ENCODE data around the gene USP7. TPM values are rescaled to one million over a fixed set of nuclear protein-coding genes. Genes with fewer than 3 reads are reported as not detected.
"Not testable (repeated sequence)": the region's sequence is repeated elsewhere in the genome, so short reads cannot be mapped to it uniquely, and the experiment has no call there.

Gene USP7
- total RNA-seq, 2 experiments from 2014 or later: 165 to 198 TPM

DNA sequence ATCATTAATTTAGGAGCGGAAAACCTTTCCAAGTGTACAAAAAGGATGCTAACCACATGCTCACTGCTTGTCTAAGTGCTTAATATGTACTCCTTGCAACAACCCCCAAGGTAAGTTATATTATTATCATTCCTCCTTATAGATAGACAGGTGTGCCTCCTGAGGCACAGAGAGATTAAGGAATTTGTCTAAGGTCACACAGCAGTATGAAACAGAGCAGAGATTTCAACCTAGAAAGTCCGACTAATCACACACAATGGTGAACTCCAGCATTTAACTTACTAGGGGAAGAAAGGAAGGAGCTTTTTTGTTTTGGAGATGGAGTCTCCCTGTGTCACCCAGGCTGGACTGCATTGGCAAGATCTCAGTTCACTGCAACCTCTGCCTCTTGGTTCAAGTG lies 37.0 kb upstream of the USP7 start:
- no peak overlapping the region for H3K4me3 Mint-ChIP-seq
- H3K9me3 Mint-ChIP-seq (ENCODE audit: low read depth): no peaks in the 10 kb centered on the region
- intact Hi-C loops (cut with DNase I, micrococcal nuclease): loop anchor here in 1 of 2 experiments (10.0 kb wide), 1 partner anchor 346 kb away; no protein-coding TSS in a partner anchor
- no peak overlapping the region for H3K27ac Mint-ChIP-seq
- no peaks in the 10 kb centered on the region for H3K27me3 Mint-ChIP-seq
- no peaks in the 10 kb centered on the region for H3K4me1 Mint-ChIP-seq
- DNase-seq: no peak
- H3K36me3 Mint-ChIP-seq (ENCODE audit: low read depth): no peaks in the 10 kb centered on the region
- ChIA-PET POLR2A (no interaction called here), CTCF (interaction anchor here (0.6 to 0.7 kb wide), 2 partner anchors 13 to 202 kb away, joined by 4 read pairs; no protein-coding TSS in a partner anchor)
- ATAC-seq: no peak

- ChIA-PET CTCF (no interaction called here), POLR2A (no interaction called here)
- Mint-ChIP-seq H3K9me3 (ENCODE audit: low read depth) (no peaks in the 10 kb centered on the region), H3K4me1 (no peaks in the 10 kb centered on the region), H3K36me3 (ENCODE audit: low read depth) (no peaks in the 10 kb centered on the region), H3K27me3 (no peaks in the 10 kb centered on the region), H3K4me3 (no peak overlapping the region), H3K27ac (no peak overlapping the region)
- DNase-seq: no peak
- intact Hi-C loops (cut with DNase I, micrococcal nuclease): loop anchor here in 1 of 2 experiments (10.0 kb wide), 1 partner anchor 345 kb away; no protein-coding TSS in a partner anchor
- no peak for ATAC-seq
Observed at GRCh38 chr16:8999800-9000199, 36.1 kb upstream of the USP7 start.

GRCh38 chr16:8998108-8998507 lies 34.4 kb upstream of the USP7 start:
- H3K27ac Mint-ChIP-seq: no peak overlapping the region
- no peak overlapping the region for H3K4me3 Mint-ChIP-seq
- no peaks in the 10 kb centered on the region for H3K36me3 Mint-ChIP-seq (ENCODE audit: low read depth)
- ChIA-PET POLR2A (no interaction called here), CTCF (no interaction called here)
- no peaks in the 10 kb centered on the region for H3K4me1 Mint-ChIP-seq
- DNase-seq (no peak), ATAC-seq (no peak)
- H3K9me3 Mint-ChIP-seq (ENCODE audit: low read depth): no peaks in the 10 kb centered on the region
- no peaks in the 10 kb centered on the region for H3K27me3 Mint-ChIP-seq
- intact Hi-C loops (cut with DNase I, micrococcal nuclease): no loop called here

GRCh38 chr16:8996891-8997290 lies 33.2 kb upstream of the USP7 start:
- ChIA-PET POLR2A (no interaction called here), CTCF (interaction anchor here (1.3 kb wide), 1 partner anchor 12 kb away, joined by 4 read pairs; no protein-coding TSS in a partner anchor)
- no peak for ATAC-seq
- Mint-ChIP-seq H3K27me3 (no peaks in the 10 kb centered on the region), H3K36me3 (ENCODE audit: low read depth) (no peaks in the 10 kb centered on the region), H3K9me3 (ENCODE audit: low read depth) (no peaks in the 10 kb centered on the region), H3K27ac (no peak overlapping the region), H3K4me3 (no peak overlapping the region), H3K4me1 (peaks cover 2% of the 10 kb centered on the region)
- DNase-seq: no peak
- intact Hi-C loops (cut with DNase I, micrococcal nuclease): no loop called here

- Mint-ChIP-seq H3K27ac (no peak overlapping the region), H3K9me3 (ENCODE audit: low read depth) (no peaks in the 10 kb centered on the region), H3K4me3 (no peak overlapping the region), H3K36me3 (ENCODE audit: low read depth) (no peaks in the 10 kb centered on the region), H3K27me3 (no peaks in the 10 kb centered on the region), H3K4me1 (peaks cover 3% of the 10 kb centered on the region)
- POLR2A ChIA-PET: interaction anchor here (0.7 kb wide), 1 partner anchor 103 kb away, joined by 4 read pairs; no protein-coding TSS in a partner anchor
- no peak for DNase-seq
- ATAC-seq: no peak
- CTCF ChIA-PET: no interaction called here
- intact Hi-C loops (cut with DNase I, micrococcal nuclease): no loop called here
Observed at GRCh38 chr16:8990445-8990844, 26.7 kb upstream of the USP7 start.

DNA sequence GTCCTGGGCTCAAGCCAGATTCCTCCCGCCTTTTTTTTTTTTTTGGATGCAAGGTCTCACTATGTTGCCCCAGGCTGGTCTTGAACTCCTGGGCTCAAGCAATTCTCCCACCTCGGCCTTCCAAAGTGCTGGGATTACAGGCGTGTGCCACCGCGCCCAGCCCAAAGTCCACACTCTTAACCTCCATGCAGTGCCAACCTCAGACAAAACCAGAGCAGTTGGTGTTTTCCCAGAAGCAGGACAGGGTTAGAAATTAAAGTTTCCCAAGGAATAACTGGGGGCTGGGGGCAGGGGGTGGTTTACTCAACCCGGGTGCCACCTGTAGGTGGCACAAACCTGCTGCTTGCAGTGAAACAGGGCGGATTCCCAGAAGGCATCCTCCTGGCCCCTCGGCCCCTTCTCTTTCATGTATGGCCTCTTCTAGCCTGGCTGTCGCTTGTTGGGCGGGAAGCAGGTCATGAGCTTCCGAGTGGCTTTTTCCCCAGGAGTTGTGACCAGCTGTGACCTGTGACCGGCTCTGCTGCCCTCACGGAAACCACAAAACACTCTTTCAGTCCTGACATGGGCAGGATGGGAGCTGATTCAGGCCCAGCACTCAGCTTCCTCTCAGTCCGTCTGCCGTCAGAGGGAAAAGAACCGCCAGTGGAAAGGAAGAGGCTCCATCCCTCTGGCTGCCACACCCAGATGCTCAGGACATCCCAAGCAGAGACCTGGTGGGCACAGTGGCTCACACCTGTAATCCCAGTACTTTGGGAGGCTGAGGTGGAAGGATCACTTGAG lies 25.6 kb upstream of the USP7 start:
- H3K27me3 Mint-ChIP-seq: no peaks in the 10 kb centered on the region
- POLR2A ChIA-PET: no interaction called here
- no peak overlapping the region for H3K4me3 Mint-ChIP-seq
- DNase-seq (no peak), ATAC-seq (no peak)
- intact Hi-C loops (cut with DNase I, micrococcal nuclease): no loop called here
- peaks cover 3% of the 10 kb centered on the region for H3K4me1 Mint-ChIP-seq
- H3K27ac Mint-ChIP-seq: no peak overlapping the region
- H3K36me3 Mint-ChIP-seq (ENCODE audit: low read depth): no peaks in the 10 kb centered on the region
- H3K9me3 Mint-ChIP-seq (ENCODE audit: low read depth): no peaks in the 10 kb centered on the region
- CTCF ChIA-PET: interaction anchor here (0.8 kb wide), 1 partner anchor 19 kb away, joined by 4 read pairs; no protein-coding TSS in a partner anchor

- CTCF ChIA-PET: interaction anchor here (0.8 kb wide), 2 partner anchors 20 to 49 kb away, joined by 3 read pairs; no protein-coding TSS in a partner anchor
- intact Hi-C loops (cut with DNase I, micrococcal nuclease): no loop called here
- Mint-ChIP-seq H3K9me3 (ENCODE audit: low read depth) (no peaks in the 10 kb centered on the region), H3K27me3 (no peaks in the 10 kb centered on the region), H3K36me3 (ENCODE audit: low read depth) (no peaks in the 10 kb centered on the region), H3K4me1 (peaks cover under 1% of the 10 kb centered on the region), H3K4me3 (no peak overlapping the region), H3K27ac (no peak overlapping the region)
- ATAC-seq (no peak), DNase-seq (no peak)
- POLR2A ChIA-PET: no interaction called here
Observed at GRCh38 chr16:8986818-8987191, 23.1 kb upstream of the USP7 start.

GRCh38 chr16:8986111-8986510 lies 22.4 kb upstream of the USP7 start:
- CTCF ChIA-PET: no interaction called here
- no peak overlapping the region for H3K4me3 Mint-ChIP-seq

DNA sequence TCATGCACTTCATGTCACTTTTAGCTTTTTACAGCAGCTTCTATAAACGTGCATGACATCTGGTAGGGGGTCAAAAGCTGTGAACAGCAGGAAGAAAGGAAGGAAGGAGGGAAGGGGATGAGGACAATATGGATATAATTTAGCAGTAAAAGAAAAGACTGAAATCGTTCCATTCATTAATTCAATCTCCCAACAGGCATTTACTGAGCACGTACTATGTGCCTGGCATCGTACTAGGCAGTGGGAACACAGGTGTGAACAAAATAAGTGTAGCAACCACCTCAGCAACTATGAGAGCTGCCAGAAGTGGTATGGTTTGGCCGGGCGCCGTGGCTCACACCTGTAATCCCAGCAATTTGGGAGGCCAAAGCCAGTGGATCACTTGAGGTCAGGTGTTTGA lies 19.1 kb upstream of the USP7 start:
- Mint-ChIP-seq H3K36me3 (ENCODE audit: low read depth) (no peaks in the 10 kb centered on the region), H3K4me1 (no peaks in the 10 kb centered on the region), H3K4me3 (no peak overlapping the region), H3K27ac (no peak overlapping the region), H3K27me3 (no peaks in the 10 kb centered on the region), H3K9me3 (ENCODE audit: low read depth) (no peaks in the 10 kb centered on the region)
- intact Hi-C loops (cut with DNase I, micrococcal nuclease): no loop called here
- ATAC-seq (no peak), DNase-seq (no peak)
- CTCF ChIA-PET: no interaction called here
- POLR2A ChIA-PET: no interaction called here

More at GRCh38 chr16:8986111-8986510, 22.4 kb upstream of the USP7 start:
- Mint-ChIP-seq H3K27ac (no peak overlapping the region), H3K4me1 (no peaks in the 10 kb centered on the region), H3K36me3 (ENCODE audit: low read depth) (no peaks in the 10 kb centered on the region), H3K9me3 (ENCODE audit: low read depth) (no peaks in the 10 kb centered on the region), H3K27me3 (no peaks in the 10 kb centered on the region)
- ATAC-seq: no peak
- intact Hi-C loops (cut with DNase I, micrococcal nuclease): no loop called here
- no peak for DNase-seq
- POLR2A ChIA-PET: no interaction called here

DNA sequence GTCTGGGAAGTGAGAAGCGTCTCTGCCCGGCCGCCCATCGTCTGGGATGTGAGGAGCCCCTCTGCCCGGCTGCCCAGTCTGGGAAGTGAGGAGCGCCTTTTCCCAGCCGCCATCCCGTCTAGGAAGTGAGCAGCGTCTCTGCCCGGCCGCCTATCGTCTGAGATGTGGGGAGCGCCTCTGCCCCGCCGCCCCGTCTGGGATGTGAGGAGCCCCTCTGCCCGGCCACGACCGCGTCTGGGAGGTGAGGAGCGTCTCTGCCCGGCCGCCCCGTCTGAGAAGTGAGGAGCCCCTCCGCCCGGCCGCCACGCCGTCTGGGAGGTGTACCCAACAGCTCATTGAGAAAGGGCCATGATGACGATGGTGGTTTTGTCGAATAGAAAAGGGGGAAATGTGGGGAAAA lies 18.2 kb upstream of the USP7 start:
- H3K36me3 Mint-ChIP-seq (ENCODE audit: low read depth); CTCF ChIA-PET; POLR2A ChIA-PET; ATAC-seq; H3K4me1 Mint-ChIP-seq; H3K27ac Mint-ChIP-seq; intact Hi-C loops (cut with DNase I, micrococcal nuclease); DNase-seq; H3K9me3 Mint-ChIP-seq (ENCODE audit: low read depth); H3K4me3 Mint-ChIP-seq; H3K27me3 Mint-ChIP-seq: not testable (repeated sequence)

GRCh38 chr16:8976189-8976588 lies 12.5 kb upstream of the USP7 start:
- H3K27me3 Mint-ChIP-seq; intact Hi-C loops (cut with DNase I, micrococcal nuclease); H3K36me3 Mint-ChIP-seq (ENCODE audit: low read depth); POLR2A ChIA-PET; DNase-seq; CTCF ChIA-PET; H3K27ac Mint-ChIP-seq; H3K4me3 Mint-ChIP-seq; ATAC-seq; H3K4me1 Mint-ChIP-seq; H3K9me3 Mint-ChIP-seq (ENCODE audit: low read depth): not testable (repeated sequence)

DNA sequence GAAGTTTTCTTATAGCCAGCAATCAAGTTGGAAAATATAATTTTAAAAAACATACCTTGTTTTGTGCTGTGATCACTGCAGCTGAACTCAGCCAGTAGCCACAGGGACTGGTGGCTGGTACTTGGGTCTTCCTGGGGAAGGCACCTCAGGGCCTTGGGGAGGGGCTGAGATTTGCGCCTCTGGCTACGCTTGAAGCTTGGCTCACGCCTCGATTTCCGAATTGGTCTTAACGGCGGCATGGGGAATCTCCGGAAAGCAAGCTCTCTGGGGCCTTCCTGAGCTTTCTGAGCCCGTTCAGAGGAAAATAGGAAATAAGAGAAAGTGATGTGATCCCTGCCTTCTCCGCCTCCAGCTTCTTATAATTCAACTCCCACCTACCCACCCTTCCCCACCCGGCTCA lies 11.3 kb upstream of the USP7 start:
- DNase-seq: no peak
- H3K9me3 Mint-ChIP-seq (ENCODE audit: low read depth): no peaks in the 10 kb centered on the region
- intact Hi-C loops (cut with DNase I, micrococcal nuclease): no loop called here
- no peaks in the 10 kb centered on the region for H3K27me3 Mint-ChIP-seq
- CTCF ChIA-PET: interaction anchor here (0.7 to 1.5 kb wide), 3 partner anchors 9 to 399 kb away, joined by 3 to 5 read pairs (median 3); no protein-coding TSS in a partner anchor
- no peaks in the 10 kb centered on the region for H3K36me3 Mint-ChIP-seq (ENCODE audit: low read depth)
- ATAC-seq: no peak
- no peaks in the 10 kb centered on the region for H3K4me1 Mint-ChIP-seq
- H3K4me3 Mint-ChIP-seq: no peak overlapping the region
- POLR2A ChIA-PET: no interaction called here
- H3K27ac Mint-ChIP-seq: no peak overlapping the region

Data from activated CD4-positive, alpha-beta T cell treated with anti-CD3 and anti-CD28 coated beads for 36 hours (primary cell).